ENCODE data around the gene HDAC4.

Gene HDAC4

DNA sequence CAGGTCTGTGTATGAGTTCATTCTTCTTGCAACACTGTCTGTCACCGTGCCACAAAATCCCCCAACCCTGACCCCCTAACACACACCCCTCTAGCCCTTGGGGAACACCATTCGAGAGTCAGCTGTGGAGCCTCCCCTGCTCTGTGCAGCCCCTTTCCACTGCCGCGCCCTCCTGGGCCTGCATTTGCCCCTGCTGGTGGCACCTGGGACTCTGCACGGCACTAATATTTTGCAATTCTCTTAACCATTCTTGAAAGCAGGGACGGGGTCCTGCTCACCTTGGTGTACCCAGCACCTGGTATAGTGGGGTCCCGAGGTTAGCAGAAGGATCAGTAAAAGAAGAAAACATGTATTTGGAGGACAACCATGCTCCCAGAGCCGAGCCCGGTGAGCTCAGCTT lies 124.0 kb downstream of the HDAC4 start:
- DNase-seq: no peak

DNA sequence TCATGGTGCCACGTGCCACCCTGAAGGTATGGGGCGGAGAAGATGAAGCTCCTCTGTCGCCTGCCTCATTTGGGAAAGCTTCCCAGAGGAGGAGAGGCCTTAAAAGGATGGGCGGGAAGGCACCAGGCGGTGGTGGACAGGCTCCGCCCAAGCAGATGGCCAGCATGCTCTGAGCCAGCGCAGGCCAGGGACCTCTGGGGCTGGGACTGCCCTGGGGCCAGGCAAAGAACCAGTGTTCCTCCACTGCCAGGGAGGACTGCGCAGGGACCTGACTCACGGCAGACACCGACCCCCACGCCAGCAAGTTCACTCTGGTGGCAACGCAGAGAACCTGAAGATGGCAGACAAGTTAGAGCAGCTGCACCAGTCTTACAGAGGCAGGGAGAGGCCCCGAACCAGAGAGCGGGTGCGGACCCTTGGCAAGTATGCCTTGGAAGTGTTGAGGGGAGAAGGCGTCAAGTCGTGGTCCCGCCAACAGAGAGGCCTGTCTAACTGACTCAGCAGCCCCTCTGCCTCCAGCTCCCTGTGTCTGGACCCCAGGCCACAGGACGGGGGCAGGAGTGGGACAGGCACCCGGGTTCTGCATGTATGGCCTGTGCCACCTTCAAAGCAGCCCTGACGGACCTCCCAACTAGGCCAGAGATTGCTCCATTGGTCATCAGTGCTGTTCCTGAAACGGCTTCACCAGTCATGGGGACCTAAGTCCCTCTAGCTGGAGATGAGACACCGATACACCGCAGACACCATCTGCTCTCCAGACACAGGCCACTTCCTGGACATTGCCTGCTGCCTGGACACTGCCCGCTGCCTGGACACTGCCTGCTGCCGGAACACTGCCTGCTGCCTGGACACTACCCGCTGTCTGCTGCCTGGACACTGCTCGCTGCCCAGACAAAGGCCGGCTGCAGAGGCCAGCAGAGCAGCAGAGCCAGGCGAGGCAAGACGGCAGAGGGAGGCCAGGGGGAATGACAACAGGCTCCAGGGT lies 124.7 kb downstream of the HDAC4 start:
- peak; percentile 60 for DNase-seq

GRCh38 chr2:239275044-239275685 lies 125.7 kb downstream of the HDAC4 start:
- peak; percentile 97 for DNase-seq

DNA sequence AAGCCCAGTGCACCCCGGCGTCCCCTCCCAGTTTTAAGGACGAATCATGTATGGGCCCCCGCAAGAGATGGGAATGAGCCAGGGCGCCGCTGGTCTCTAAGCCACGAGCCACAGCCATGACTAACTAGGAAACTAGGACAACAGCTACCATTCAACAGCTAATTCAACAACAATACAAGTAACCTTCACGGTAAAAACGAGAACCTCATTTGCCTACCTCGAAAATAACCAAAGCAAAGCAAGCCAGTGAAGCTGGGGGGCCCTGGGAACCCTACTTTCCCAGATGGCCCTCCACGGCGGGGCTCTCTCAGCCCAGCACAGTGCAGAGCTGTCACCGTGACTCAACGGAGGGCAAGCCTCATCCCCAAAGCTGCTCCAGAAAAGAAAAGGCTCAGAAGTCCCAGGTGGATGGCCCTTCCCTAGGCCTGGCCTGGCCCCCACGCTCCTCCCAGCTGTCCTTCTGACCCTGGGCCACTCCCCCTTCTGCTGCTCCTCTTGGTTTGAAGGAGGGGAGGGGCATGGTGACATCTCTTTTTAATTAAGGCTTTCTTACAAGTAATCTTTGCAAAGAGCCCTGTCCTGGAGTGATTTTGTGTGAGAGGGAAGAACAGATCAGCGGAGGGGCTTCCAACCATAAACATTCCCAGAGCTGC lies 126.3 kb downstream of the HDAC4 start:
- DNase-seq: peak; percentile 84

DNA sequence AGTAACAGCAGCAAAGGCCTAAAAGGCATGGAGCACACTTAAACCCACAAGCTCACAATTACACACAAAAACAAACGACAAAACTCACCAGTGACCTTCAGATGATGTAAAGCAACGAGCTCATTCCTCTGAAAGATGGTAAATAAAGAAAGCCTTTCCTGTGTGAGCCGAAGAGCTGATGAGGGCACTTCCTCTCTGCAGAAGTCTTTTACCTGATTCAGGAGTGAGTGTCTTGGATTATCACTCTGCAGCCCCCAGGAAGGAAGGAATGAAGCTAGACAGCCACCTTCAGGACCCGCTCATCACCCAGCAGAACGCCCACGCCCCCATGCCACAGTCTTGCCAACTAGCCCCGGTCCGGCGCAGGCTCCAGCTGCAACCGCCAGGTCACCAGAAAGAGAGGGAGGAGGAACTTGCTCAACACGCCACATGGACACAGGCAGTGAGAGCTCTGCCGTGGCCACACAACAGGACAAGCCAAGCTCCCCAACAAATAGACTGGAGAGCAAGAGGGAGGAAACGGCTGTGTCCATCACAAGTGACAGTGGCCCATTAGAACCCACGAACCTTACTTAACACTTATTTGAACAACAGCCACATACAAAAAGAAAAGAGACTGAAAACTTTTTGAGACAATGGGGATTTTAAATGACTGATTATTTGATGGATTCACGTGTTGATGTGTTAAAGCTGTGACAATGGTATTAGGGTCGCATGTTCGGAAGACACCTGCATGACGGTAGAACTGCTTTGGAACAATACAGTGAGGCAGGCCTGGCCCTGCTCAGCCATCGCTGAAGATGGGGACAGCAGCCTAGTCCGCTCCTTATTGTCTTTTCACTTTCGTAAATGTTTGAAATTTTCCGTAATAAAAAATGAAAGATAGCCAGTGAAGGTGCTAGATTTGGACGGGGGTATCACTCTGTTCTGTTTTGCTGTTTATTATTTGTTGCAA lies 127.3 kb downstream of the HDAC4 start:
- no peak for DNase-seq

DNA sequence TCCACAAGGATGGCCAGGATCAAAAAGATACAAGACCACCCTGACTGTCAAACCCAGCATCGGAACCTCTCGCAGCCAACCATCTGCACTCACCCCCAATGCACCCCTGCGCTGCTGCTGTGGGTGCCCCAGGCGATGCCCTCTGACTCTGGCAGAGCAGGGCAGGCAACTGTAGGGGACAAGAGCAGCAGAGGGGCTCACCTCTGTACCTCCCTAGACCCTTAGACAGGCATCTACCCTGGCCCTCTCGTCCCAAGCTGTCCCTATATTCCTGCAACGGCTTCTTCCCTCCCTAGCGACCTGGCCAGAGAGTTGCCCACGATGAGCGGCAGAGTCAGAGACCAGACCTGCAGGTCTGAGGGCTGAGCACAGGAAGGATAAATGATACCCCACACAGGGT lies 128.2 kb downstream of the HDAC4 start:
- no peak for DNase-seq

- DNase-seq: no peak
Measured at GRCh38 chr2:239271882-239272281, 128.9 kb downstream of the HDAC4 start.

DNA sequence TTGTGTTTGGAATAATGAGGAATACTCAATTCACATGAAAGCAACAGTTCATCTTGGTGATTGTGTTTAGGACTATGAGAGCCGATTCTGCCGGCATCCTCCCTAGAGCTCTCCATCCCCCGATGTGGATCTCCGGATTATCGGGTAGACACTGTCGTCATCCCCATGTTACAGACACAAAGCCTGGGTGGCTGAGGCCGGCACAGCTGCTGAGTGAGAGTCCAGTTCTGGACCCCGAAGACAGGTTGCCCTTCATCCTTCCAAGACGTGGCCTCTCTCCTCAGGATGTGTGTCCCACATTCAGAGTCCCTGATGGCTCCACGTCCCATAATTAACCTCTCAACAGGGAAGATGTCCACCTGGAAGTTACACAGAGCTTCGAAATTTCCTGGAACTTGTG lies 129.3 kb downstream of the HDAC4 start:
- DNase-seq: no peak

DNA sequence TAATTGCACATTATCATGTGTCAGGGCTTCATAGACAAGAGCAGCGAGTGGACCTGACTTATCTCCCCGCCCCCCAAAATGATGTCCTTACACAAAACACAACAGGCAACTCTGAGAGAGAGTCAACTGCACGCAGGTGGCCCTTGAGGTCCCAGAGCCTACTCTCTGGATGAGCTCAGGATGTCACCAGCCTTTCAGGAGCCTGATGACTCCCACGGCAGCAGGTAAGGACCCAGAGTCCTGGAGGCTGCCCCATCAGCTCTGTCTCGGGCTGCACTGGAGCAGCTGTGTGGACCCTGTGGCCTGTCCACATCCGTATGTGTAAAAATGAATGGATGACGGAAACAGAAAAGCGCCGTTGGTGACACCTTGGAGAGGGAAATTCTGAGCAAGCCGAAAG lies 130.9 kb downstream of the HDAC4 start:
- DNase-seq: no peak

GRCh38 chr2:239269173-239269885 lies 131.5 kb downstream of the HDAC4 start:
- no peak for DNase-seq

DNA sequence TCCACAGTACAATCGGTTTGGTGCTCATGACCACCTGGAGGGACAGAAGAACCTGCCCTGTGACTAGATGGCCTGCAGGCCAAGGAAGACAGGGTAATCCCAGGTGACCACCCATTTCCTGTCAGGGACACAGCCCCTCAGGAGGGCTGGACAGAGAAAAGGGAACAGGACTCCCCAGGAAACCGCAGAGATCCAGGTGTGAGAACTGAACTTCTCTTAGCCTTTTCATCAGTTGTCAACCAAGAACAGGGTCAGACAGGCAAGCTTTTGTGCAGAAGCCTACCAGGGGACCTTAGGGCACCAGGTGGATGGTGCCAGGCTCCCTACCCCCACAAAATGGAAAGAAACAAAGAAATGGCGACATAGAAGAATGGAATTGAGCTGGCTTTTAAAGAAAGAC lies 132.3 kb downstream of the HDAC4 start:
- DNase-seq: no peak

- DNase-seq: peak; percentile 27
Measured at GRCh38 chr2:239268082-239268481, 132.7 kb downstream of the HDAC4 start.

DNA sequence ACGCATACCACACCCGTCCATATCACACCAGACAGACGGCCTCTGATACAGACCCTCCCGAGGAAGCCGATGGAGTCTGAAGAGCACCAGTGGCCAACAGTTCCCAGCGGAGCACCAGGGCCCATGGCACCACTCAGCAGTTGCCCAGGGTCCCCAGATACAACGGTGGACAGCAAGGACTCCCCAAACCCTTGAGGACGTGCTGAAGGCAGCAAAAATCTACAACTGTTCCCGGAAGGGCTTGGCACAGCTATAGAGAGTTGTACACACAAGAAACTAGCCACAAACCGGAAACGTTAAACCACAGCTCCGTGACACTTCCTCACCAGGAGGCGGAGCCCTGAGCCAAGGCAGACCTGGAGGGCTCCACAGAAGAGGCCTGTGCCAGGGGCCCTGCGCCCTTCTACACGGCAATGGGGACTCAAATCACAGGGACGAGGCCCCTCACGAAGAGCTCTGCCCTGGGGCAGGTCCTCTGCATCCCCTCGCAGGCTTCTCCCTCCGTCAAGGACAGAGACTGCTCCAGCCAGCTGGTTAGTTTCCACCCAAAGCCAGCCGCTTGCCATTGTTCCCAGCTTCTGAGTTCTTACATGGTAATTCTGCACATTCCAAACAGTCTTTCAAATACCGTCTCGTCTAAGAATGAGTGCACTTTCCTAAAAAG lies 133.4 kb downstream of the HDAC4 start:
- DNase-seq: peak; percentile 88

- DNase-seq: no peak
Measured at GRCh38 chr2:239266779-239267287, 134.0 kb downstream of the HDAC4 start.

DNA sequence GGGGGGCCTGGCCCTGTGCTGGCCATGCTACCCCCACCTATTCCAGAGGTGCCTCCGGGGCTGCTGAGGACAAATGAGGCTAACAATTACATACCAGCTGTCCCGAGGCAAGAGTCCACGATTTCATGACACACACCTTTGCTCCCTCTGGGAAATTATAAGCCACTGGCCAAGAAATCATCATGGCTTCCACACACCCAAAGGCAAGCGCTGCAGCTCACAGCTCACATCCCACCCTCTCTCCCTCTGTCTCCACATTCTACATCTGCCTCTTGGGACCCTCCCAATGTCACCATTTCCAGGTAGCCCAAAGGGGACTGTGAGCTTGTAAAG lies 134.4 kb downstream of the HDAC4 start:
- no peak for DNase-seq

- no peak for DNase-seq
Measured at GRCh38 chr2:239265681-239266433, 135.0 kb downstream of the HDAC4 start.

GRCh38 chr2:239264838-239265651 lies 135.8 kb downstream of the HDAC4 start:
- DNase-seq: peak; percentile 81

- peak; percentile 53 for DNase-seq
Measured at GRCh38 chr2:239264492-239264837, 136.4 kb downstream of the HDAC4 start.

Measured in fibroblast of skin of back (primary cell).